Adrenal gland (tissue), 12 donors: Measurements from ENCODE around the gene ATP11A. TPM values are rescaled to one million over a fixed set of nuclear protein-coding genes. Genes with fewer than 3 reads are reported as not detected.

Experiments used
- DNase-seq, 7 donors: peaks; one replicate each; pipeline ENCODE4 v3.0.0-alpha.2; 2019 to 2020
- H3K27ac ChIP-seq, 5 donors: fragments of 200-600 bp; sonication (generic) in 4 of 5; 1 replicate in 3 of 5; 2 replicates in 2 of 5; pipeline versions ENCODE4 v1.5.1 to v1.8.0; 2016 to 2020; ENCODE audit warnings: mild to moderate bottlenecking in 1 of 5
- H3K27me3 ChIP-seq: fragments of 200-600 bp; 2 replicates; pipeline ENCODE4 v1.8.0; 2021
- H3K36me3 ChIP-seq, 2 donors: fragments of 200-600 bp; replicated peaks in 1 of 2; 1 replicate in 1 of 2; 2 replicates in 1 of 2; pipeline versions ENCODE4 v1.5.1 to v1.8.0; 2018 to 2022
- H3K4me1 ChIP-seq, 2 donors: fragments of 200-600 bp; replicated peaks in 1 of 2; 1 replicate in 1 of 2; 2 replicates in 1 of 2; pipeline versions ENCODE4 v1.5.1 to v1.8.0; 2018 to 2021
- H3K4me3 ChIP-seq, 4 donors: fragments of 200-600 bp; sonication (generic) in 3 of 4; one replicate each; pipeline ENCODE4 v1.5.1; 2016 to 2018
- H3K9me3 ChIP-seq, 3 donors: fragments of 200-600 bp; sonication (generic) in 1 of 3; replicated peaks in 1 of 3; 1 replicate in 2 of 3; 2 replicates in 1 of 3; pipeline versions ENCODE4 v1.5.1 to v1.8.0; 2016 to 2021
- POLR2A ChIP-seq, 2 donors: fragments of 450-650 bp; IDR thresholded peaks; one replicate each; pipeline ENCODE4 v1.6.1; 2017; ENCODE audit warnings: antibody characterized with exemption in 2 of 2, mild to moderate bottlenecking in 2 of 2, moderate library complexity in 1 of 2
- WGBS, 4 donors: extraction: QIAGEN DNeasy Blood & Tissue Kit in 2 of 4; methylation state at CpG; one replicate each; pipeline versions ENCODE4 v1.1.5 to v1.1.7; 2013 to 2017; 5-methylcytosine and 5-hydroxymethylcytosine counted together
- intact Hi-C, 2 donors: fragments of 100-400 bp; cut with DNase I; formaldehyde crosslinking; loops; one replicate each; pipeline versions ENCODE4 v1.14.1 to v1.15.0; 2022 to 2023
- polyA plus RNA-seq, 3 donors: library from polyadenylated mRNA; stranded (reverse); fragments of 200-250 nt in 2 of 3; fragments of 350-450 nt in 1 of 3; fragmentation: Illumina TruSeq in 1 of 3; extraction: RNeasy Lipid Tissue Mini Kit (QIAGEN cat#74804) in 1 of 3; gene quantifications; one replicate each; pipeline ENCODE4 v1.2.3, GENCODE V29; 2013 to 2014
- total RNA-seq, 9 donors: library from RNA; depleted of rRNA in 4 of 9; stranded (reverse); fragments of >200 nt in 4 of 9; fragments of 120-200 nt in 1 of 9; fragmentation: NEBNext Ultra II Directional in 1 of 9; extraction: Animal tissue kit (Norgen Biotek cat#: 25700) in 1 of 9; gene quantifications; one replicate each; pipeline versions ENCODE4 v1.1.0 to v1.2.4, GENCODE V29; 2013 to 2023
- TF ChIP-seq, protein P1 (sequence below), 6 experiments: fragments of 450-650 bp in 4 of 6; fragments of 200-600 bp in 2 of 6; sonication (generic) in 1 of 6; IDR thresholded peaks; 1 replicate in 5 of 6; 2 replicates in 1 of 6; pipeline versions ENCODE4 v1.5.1 to v1.8.0; 2016 to 2021; ENCODE audit warnings: antibody characterized with exemption in 6 of 6, mild to moderate bottlenecking in 2 of 6, moderate library complexity in 1 of 6
- donor health status: healthy with polysubstance abuse.
- donor health status: Bipolar disorder and iron deficiency.
- donor health status: DM: yes; HTN: yes; CAD: no.
- donor health status: DM: no; HTN: no; CAD: no.
- donor health status: DM: no; HTN: no; CAD: no.
- donor health status: DM: yes; HTN: yes; CAD: no.

The ATP11A gene
- total and polyA plus RNA-seq, 12 donors: 6.0 to 94.1 (median 29.8) TPM

DNA sequence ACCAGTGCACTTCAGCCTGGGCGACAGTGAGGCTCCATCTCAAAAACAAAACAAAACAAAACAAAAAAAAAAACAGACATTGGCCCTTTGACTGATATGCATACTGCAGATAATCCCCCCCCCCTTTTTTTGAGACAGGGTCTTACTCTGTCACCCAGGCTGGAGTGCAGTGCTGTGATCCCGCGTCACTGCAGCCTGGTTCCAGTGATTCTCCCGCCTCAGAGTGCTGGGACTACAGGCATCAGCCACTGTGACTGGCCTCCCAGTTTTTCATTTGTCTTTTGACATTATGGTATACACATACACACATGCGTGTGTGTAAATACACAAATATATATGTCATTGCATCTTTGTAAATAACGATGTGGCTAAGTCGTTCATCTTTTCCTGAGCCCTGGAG lies 61.8 kb downstream of the ATP11A start:
- Histone ChIP-seq H3K27me3 (no peaks in the 10 kb centered on the region), H3K4me1 (peaks cover 0 to 8% of the 10 kb centered on the region in 2 donors), H3K9me3 (no peaks in the 10 kb centered on the region), H3K36me3 (no peaks in the 10 kb centered on the region), H3K27ac (no peak overlapping the region), H3K4me3 (no peak overlapping the region)
- TF ChIP-seq POLR2A (IDR thresholded peaks at IDR 0.05): no peak
- TF ChIP-seq, protein P1, sequence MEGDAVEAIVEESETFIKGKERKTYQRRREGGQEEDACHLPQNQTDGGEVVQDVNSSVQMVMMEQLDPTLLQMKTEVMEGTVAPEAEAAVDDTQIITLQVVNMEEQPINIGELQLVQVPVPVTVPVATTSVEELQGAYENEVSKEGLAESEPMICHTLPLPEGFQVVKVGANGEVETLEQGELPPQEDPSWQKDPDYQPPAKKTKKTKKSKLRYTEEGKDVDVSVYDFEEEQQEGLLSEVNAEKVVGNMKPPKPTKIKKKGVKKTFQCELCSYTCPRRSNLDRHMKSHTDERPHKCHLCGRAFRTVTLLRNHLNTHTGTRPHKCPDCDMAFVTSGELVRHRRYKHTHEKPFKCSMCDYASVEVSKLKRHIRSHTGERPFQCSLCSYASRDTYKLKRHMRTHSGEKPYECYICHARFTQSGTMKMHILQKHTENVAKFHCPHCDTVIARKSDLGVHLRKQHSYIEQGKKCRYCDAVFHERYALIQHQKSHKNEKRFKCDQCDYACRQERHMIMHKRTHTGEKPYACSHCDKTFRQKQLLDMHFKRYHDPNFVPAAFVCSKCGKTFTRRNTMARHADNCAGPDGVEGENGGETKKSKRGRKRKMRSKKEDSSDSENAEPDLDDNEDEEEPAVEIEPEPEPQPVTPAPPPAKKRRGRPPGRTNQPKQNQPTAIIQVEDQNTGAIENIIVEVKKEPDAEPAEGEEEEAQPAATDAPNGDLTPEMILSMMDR (IDR thresholded peaks at IDR 0.05): no peak
- WGBS, 4 donors: 93 to 99% (median 95%) methylated on average over 7 of the region's 7 CpGs
- intact Hi-C loops: no loop called here
- no peak for DNase-seq

DNA sequence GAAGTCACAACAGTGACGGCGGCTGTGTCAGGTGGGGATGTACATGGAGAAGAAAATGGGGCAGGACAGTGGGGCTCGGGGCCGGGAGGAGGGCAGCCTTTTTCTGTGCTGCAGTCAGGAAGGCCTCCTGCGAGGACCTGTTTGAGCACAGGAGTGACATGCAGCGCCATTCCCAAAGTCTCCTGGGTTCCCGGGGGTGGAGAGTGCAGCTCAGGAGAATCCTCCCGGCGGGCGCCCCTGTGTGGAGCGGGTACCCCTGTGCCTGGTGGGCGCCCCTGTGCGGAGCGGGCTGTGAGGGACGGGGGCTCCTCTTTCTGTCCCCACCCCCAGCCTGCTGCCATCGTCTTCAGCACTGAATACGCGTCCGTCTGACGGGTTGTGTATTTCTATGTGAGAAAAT lies 62.4 kb downstream of the ATP11A start:
- Histone ChIP-seq H3K27me3 (no peaks in the 10 kb centered on the region), H3K4me3 (no peak overlapping the region), H3K27ac (no peak overlapping the region), H3K9me3 (no peaks in the 10 kb centered on the region), H3K36me3 (no peaks in the 10 kb centered on the region), H3K4me1 (peaks cover 0 to 8% of the 10 kb centered on the region in 2 donors)
- TF ChIP-seq, protein P1 (IDR thresholded peaks at IDR 0.05): no peak
- TF ChIP-seq POLR2A (IDR thresholded peaks at IDR 0.05): no peak
- intact Hi-C loops: no loop called here
- 93 to 97% (median 95%) methylated on average over 19 to 20 of the region's 20 CpGs for WGBS, 4 donors
- DNase-seq: no peak

DNA sequence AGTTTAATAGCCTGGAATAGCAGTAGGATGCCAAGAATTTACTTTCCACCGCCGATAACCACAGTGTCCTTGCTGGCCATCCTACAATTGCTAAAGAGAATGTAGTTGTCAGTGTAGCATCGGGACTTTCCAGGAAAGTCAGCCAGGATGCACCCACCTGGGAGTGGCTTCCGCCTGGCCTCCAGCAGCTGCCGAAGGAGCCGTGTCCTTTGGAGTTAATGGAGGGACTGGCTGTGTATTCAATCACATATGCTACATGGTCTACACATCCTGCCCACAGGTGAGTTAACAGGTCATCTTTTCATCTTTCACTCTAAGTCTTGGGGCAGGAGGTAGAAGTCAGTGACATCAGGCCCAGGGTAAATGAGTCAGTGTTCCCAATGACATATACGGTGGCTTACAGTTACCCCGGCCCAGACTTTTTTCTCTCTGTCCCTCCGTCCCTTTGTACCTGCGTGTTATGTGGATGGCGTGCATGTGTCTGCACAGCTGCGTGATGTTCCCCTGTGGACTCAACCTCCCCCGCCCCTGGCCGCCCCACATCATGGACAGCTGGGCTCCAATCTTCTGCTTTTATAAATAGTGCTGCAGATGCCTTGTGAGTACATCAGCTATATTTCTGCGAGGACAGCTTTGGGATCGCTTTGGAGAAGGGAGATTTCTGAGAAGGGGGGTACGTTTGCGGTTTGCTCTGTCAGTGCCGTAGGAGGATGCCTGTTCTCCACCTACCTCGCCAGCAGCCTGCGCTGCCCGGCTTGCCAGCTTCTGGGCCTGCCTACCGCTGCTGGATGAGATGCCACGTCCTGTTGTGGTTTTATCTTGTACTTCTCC lies 63.1 kb downstream of the ATP11A start:
- no peak overlapping the region for H3K4me3 ChIP-seq
- intact Hi-C loops: no loop called here
- no peak for DNase-seq
- H3K27me3 ChIP-seq: no peaks in the 10 kb centered on the region
- peaks cover 0 to 8% of the 10 kb centered on the region in 2 donors for H3K4me1 ChIP-seq
- WGBS, 4 donors: 79 to 85% (median 82%) methylated on average over 22 to 24 of the region's 24 CpGs
- no peak overlapping the region for H3K27ac ChIP-seq
- no peaks in the 10 kb centered on the region for H3K36me3 ChIP-seq
- TF ChIP-seq, protein P1 (IDR thresholded peaks at IDR 0.05): no peak
- TF ChIP-seq POLR2A (IDR thresholded peaks at IDR 0.05): no peak
- H3K9me3 ChIP-seq: no peaks in the 10 kb centered on the region

DNA sequence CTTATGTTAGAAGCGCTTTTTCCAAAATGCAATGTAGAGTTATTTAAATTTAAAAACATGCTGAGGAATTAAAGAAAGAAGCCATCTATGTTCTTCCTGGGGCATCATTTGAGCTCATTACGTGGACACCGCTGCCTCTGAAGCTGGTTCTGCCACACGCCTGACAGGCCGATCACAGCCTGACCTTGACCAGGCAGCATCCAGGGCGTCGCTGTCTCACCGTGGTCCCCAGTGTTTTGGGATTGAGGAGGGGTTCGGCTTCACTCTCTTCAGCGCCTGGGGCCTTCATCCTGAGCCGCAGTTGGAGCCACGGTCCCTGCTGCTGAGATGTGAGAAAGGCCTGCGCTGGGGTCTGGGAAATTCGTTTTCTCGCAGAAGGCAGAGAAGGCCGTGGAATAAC lies 64.0 kb downstream of the ATP11A start:
- intact Hi-C loops: no loop called here
- DNase-seq: no peak
- H3K27me3 ChIP-seq: no peaks in the 10 kb centered on the region
- H3K4me3 ChIP-seq: no peak overlapping the region
- H3K9me3 ChIP-seq: no peaks in the 10 kb centered on the region
- TF ChIP-seq POLR2A (IDR thresholded peaks at IDR 0.05): no peak
- TF ChIP-seq, protein P1 (IDR thresholded peaks at IDR 0.05): no peak
- no peaks in the 10 kb centered on the region for H3K36me3 ChIP-seq
- WGBS, 4 donors: 70 to 86% (median 75%) methylated on average over 9 to 16 of the region's 16 CpGs
- H3K4me1 ChIP-seq: peaks cover 0 to 8% of the 10 kb centered on the region in 2 donors
- H3K27ac ChIP-seq: no peak overlapping the region
